CD4-positive, CD25-positive, alpha-beta regulatory T cell (primary cell): Measurements from ENCODE around the gene KNDC1. TPM values are rescaled to one million over a fixed set of nuclear protein-coding genes. Genes with fewer than 3 reads are reported as not detected.
A peak's percentile ranks its signal among the peaks of the same experiment; 100 is the strongest.

ENCODE experiments used
- ATAC-seq, 2 donors: fragments of 150-1000 bp; cut with Tn5 transposase; one replicate each; pipeline ENCODE4 v1.10.0; 2021; ENCODE audit warnings: low read depth in 2 of 2, moderate number of reproducible peaks in 2 of 2, moderate library complexity in 1 of 2
- DNase-seq, 3 donors: peaks; one replicate each; pipeline versions ENCODE4 v3.0.0 to v3.0.0-alpha.2; 2012 to 2022; ENCODE audit warnings: mixed read lengths in 1 of 3
- H3K27ac ChIP-seq: one replicate; pipeline ENCODE4 v1.7.0; 2013; ENCODE audit warnings: mild to moderate bottlenecking, low read length; ENCODE audit not compliant: insufficient read depth, poor library complexity, severe bottlenecking
- H3K27me3 ChIP-seq: one replicate; pipeline ENCODE4 v1.7.0; 2013; ENCODE audit warnings: low read length; ENCODE audit not compliant: control insufficient read depth, insufficient read depth
- H3K36me3 ChIP-seq: one replicate; pipeline ENCODE4 v1.7.0; 2013; ENCODE audit warnings: mild to moderate bottlenecking, low read length, moderate library complexity; ENCODE audit not compliant: control insufficient read depth, insufficient read depth
- H3K4me1 ChIP-seq: 2 replicates; pipeline ENCODE4 v1.7.0; 2013; ENCODE audit warnings: mild to moderate bottlenecking, low read length; ENCODE audit not compliant: insufficient read depth, control insufficient read depth, poor library complexity, severe bottlenecking
- H3K4me3 ChIP-seq: one replicate; pipeline ENCODE4 v1.7.0; 2013; ENCODE audit warnings: low read depth, mild to moderate bottlenecking, low read length, moderate library complexity
- H3K9me3 ChIP-seq, 2 experiments: 1 replicate in 1 of 2; 2 replicates in 1 of 2; pipeline ENCODE4 v1.7.0; 2013; ENCODE audit warnings: low read length in 2 of 2, mild to moderate bottlenecking in 1 of 2, moderate library complexity in 1 of 2; ENCODE audit not compliant: control insufficient read depth in 2 of 2
- H3K27ac Mint-ChIP-seq, 3 donors: one replicate each; pipeline ENCODE4 v1.8.0; 2020 to 2022; ENCODE audit warnings: mild to moderate bottlenecking in 3 of 3, mixed read lengths in 3 of 3, moderate library complexity in 2 of 3
- H3K27me3 Mint-ChIP-seq: one replicate; pipeline ENCODE4 v1.8.0; 2022; ENCODE audit warnings: mild to moderate bottlenecking, mixed read lengths
- H3K36me3 Mint-ChIP-seq: one replicate; pipeline ENCODE4 v1.8.0; 2020; ENCODE audit warnings: mixed read lengths
- H3K4me1 Mint-ChIP-seq, 4 donors: one replicate each; pipeline ENCODE4 v1.8.0; 2020 to 2022; ENCODE audit warnings: mixed read lengths in 4 of 4, mild to moderate bottlenecking in 1 of 4
- H3K4me3 Mint-ChIP-seq, 4 donors: one replicate each; pipeline ENCODE4 v1.8.0; 2020 to 2022; ENCODE audit warnings: mild to moderate bottlenecking in 4 of 4, mixed read lengths in 4 of 4, moderate library complexity in 3 of 4
- H3K9me3 Mint-ChIP-seq, 7 donors: one replicate each; pipeline ENCODE4 v1.8.0; 2020 to 2022; ENCODE audit warnings: mixed read lengths in 7 of 7, mild to moderate bottlenecking in 3 of 7, moderate library complexity in 2 of 7
- polyA plus RNA-seq, 4 donors: library from polyadenylated mRNA; unstranded; fragments of 300-500 nt; fragmentation: Illumina TruSeq; gene quantifications; one replicate each; pipeline ENCODE4 v1.2.3, GENCODE V29; 2021
- total RNA-seq: library from RNA; stranded (reverse); gene quantifications from one replicate; pipeline ENCODE4 v1.2.3, GENCODE V29; 2022

The KNDC1 gene
- total and polyA plus RNA-seq, 5 donors from 2014 or later: 1.1 TPM; not detected in 4

DNA sequence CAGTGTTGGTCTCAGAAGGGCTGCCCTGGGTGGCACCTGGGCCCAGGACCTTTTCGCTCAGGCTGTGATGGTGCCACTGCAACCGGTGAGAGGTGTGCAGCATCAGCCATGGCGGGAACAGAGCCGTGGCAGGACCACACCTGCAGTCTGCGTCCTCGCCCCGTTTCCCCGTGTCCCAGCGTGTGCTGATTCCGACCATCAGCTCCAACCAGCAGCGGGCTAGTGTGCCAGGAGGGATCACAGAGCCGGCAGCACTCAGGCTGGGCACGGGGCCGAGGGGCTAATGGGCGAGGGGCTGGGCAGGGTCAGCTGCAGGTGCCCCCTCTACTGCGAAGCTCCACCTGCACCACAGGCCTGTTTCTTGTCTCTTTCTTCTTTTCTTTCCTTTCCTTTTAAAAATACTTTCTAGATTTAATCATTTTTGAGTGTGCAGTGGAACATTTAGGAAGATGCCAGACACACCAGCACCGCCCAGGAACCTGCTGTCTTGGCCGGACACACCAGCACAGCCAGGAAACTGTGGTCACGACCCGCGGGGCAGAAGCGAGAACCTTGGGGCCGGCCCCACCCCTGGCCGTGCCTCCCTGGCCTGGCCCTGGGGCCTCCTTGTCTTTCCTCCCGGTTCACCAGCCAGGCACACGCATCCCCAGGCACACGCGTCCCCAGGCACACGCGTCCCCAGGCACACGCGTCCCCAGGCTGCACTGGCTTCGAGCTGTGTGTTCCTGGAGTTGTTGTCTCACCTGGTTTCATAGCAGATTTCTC lies 37.7 kb upstream of the KNDC1 start:
- Histone ChIP-seq H3K27me3 (no peaks in the 10 kb centered on the region), H3K9me3 (peaks cover 0 to 7% of the 10 kb centered on the region in 2 experiments), H3K27ac (no peak overlapping the region), H3K36me3 (no peaks in the 10 kb centered on the region), H3K4me3 (no peak overlapping the region), H3K4me1 (no peaks in the 10 kb centered on the region)
- Mint-ChIP-seq H3K9me3 (peaks cover 0 to 9% (median 3%) of the 10 kb centered on the region in 7 donors), H3K4me3 (no peak overlapping the region), H3K27ac (no peak overlapping the region), H3K36me3 (no peaks in the 10 kb centered on the region), H3K4me1 (peaks cover 0 to 3% (median 0%) of the 10 kb centered on the region in 4 donors), H3K27me3 (peaks cover 4% of the 10 kb centered on the region)
- ATAC-seq (no peak), DNase-seq (no peak)

DNA sequence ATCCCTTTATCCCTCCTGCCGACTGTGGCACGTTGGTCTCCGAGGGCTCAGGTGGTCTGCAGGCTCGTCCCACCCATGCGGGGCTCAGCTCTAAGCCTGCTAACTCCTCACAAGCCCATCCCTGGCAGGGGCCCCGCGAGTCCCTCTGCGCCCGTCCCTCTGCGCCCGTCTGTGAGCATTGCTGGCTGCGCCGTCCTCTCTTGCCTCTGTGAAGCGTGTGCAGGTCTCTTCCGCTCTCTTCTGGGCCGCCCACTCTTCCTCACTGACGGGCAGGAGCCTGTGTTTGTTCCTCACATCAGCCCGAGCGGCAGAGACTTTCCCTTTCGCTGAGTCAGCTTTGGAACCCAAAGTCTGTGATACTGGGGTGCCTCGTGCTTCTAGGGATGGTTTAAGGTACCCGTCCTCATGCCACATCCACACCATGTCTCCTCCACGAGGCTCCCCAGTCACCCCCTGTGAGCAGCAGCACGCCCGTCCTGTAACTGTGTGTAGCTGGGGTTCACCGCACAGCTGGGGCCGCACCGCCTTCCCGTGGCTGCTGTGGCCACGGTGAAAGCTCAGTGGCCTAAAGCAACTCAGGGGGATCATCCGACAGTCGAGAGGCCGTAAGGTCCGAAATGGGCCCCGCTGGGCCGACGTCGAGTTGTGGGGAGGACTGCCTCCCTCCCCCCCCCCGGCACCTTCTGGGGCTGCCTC lies 36.8 kb upstream of the KNDC1 start:
- H3K36me3 ChIP-seq: no peaks in the 10 kb centered on the region
- Mint-ChIP-seq H3K27me3 (peaks cover 4% of the 10 kb centered on the region), H3K4me3 (peak overlapping the region in 1 of 4 donors; percentile 9), H3K9me3 (peaks cover 0 to 9% (median 2%) of the 10 kb centered on the region in 7 donors), H3K27ac (no peak overlapping the region), H3K4me1 (peaks cover 0 to 3% (median 0%) of the 10 kb centered on the region in 4 donors), H3K36me3 (no peaks in the 10 kb centered on the region)
- no peak overlapping the region for H3K4me3 ChIP-seq
- H3K9me3 ChIP-seq: no peaks in the 10 kb centered on the region
- ATAC-seq (no peak), DNase-seq (no peak)
- H3K27me3 ChIP-seq: no peaks in the 10 kb centered on the region
- no peaks in the 10 kb centered on the region for H3K4me1 ChIP-seq
- no peak overlapping the region for H3K27ac ChIP-seq

DNA sequence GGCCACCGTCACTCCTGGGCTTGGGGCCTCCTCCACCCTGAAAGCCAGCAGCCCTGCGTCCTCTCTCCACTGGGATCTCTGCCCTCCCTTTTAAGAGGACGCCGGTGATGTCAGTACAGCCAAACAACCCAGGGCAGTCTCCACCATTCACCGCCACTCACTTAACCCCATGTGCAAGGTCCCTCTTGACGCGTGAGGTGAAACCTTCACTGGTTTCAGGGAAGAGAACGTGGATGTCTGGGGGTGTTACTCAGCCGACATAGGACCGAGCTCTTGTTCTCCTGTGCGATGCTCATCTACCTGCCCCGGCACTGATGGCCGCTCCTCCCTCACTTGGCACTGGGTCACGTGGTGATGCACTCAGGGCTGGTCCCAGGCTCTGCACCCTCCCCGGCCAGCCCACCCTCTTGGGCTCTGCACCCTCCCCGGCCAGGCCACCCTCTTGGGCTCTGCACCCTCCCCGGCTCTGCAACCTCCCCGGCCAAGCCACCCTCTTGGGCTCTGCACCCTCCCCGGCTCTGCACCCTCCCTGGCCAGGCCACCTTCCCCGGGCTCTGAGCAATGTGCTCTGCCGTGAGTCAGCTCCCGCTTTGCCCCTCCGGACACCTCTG lies 36.2 kb upstream of the KNDC1 start:
- no peak overlapping the region for H3K4me3 Mint-ChIP-seq
- Histone ChIP-seq H3K27ac (no peak overlapping the region), H3K27me3 (no peaks in the 10 kb centered on the region), H3K4me1 (no peaks in the 10 kb centered on the region), H3K9me3 (no peaks in the 10 kb centered on the region), H3K36me3 (no peaks in the 10 kb centered on the region), H3K4me3 (no peak overlapping the region)
- H3K27me3 Mint-ChIP-seq: peaks cover 4% of the 10 kb centered on the region
- H3K4me1 Mint-ChIP-seq: peaks cover 0 to 3% (median 0%) of the 10 kb centered on the region in 4 donors
- H3K27ac Mint-ChIP-seq: no peak overlapping the region
- H3K9me3 Mint-ChIP-seq: peaks cover 0 to 6% (median 1%) of the 10 kb centered on the region in 7 donors
- no peak for ATAC-seq
- DNase-seq: no peak
- H3K36me3 Mint-ChIP-seq: no peaks in the 10 kb centered on the region

DNA sequence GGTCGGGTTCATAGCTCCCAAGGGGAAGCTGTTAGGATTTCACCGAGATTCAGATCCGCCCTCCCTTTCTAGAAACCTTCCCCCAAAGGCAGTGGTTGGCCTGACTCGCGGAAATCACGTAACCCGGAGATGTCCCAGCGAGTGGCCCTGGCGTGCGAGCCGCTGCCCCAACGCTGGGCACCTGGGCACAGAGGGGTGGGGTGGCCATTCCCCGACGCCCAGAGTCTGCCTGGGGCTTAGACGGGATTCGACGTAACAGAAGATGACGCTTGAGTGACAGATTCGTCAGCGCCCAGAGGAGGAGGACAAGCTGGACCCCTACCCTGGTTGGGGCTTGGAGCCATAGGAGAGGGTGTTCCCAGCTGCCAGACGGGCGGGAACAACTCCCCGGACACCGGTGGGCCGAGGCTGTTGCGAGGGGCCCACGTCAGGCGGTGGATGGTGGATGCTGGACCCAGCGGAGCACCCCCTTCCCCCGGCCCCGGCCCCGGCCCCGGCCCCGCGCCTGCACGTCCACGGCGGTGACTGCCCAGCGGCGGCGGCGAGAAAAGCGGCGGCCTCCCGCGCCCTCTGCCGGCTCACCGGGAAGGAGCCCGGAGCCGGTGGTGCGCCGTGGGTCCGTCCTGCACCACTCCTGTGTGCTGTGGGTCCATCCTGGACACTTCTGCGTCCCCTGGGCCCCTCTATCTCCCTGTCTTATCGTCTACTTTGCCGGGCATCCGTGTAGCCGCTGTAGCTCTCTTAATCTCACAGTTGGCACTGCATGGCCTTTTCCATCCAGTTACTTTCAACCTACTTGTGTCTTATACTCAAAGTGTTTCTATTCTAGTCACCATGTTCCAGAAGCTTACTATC lies 35.4 kb upstream of the KNDC1 start:
- H3K4me1 ChIP-seq: no peaks in the 10 kb centered on the region
- no peak overlapping the region for H3K4me3 Mint-ChIP-seq
- H3K27ac Mint-ChIP-seq: no peak overlapping the region
- no peaks in the 10 kb centered on the region for H3K36me3 ChIP-seq
- H3K27me3 Mint-ChIP-seq: peaks cover 4% of the 10 kb centered on the region
- H3K27me3 ChIP-seq: no peaks in the 10 kb centered on the region
- peaks cover 0 to 3% (median 0%) of the 10 kb centered on the region in 7 donors for H3K9me3 Mint-ChIP-seq
- DNase-seq (no peak), ATAC-seq (no peak)
- no peak overlapping the region for H3K27ac ChIP-seq
- no peaks in the 10 kb centered on the region for H3K36me3 Mint-ChIP-seq
- no peak overlapping the region for H3K4me3 ChIP-seq
- H3K4me1 Mint-ChIP-seq: peaks cover 0 to 3% (median 0%) of the 10 kb centered on the region in 4 donors
- H3K9me3 ChIP-seq: no peaks in the 10 kb centered on the region

DNA sequence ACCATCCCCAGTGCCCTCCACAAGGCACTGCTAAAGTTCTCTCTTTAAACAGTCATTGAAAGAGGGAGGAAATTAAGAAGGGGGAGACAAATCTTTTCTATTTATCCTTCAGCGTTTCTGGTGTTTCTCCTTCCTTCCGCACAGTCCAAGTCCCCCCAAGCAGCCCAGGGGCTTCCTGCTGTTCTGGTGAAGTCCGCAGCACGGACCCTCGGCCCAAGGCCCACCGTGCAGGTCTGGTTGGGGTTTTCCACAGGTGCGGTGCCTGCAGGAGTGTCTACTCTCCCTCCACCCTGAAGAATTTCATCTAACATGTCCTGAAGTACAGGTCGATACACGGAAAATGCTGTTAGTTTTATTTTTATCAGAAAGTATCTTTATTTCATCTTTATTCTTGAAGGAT lies 34.1 kb upstream of the KNDC1 start:
- H3K27ac Mint-ChIP-seq: no peak overlapping the region
- peaks cover 0 to 3% (median 0%) of the 10 kb centered on the region in 4 donors for H3K4me1 Mint-ChIP-seq
- DNase-seq (no peak), ATAC-seq (no peak)
- Histone ChIP-seq H3K27ac (no peak overlapping the region), H3K27me3 (no peaks in the 10 kb centered on the region), H3K4me1 (no peaks in the 10 kb centered on the region), H3K4me3 (no peak overlapping the region), H3K36me3 (no peaks in the 10 kb centered on the region), H3K9me3 (no peaks in the 10 kb centered on the region)
- no peaks in the 10 kb centered on the region for H3K36me3 Mint-ChIP-seq
- no peak overlapping the region for H3K4me3 Mint-ChIP-seq
- H3K27me3 Mint-ChIP-seq: peaks cover 4% of the 10 kb centered on the region
- peaks cover 0 to 3% (median 0%) of the 10 kb centered on the region in 7 donors for H3K9me3 Mint-ChIP-seq

DNA sequence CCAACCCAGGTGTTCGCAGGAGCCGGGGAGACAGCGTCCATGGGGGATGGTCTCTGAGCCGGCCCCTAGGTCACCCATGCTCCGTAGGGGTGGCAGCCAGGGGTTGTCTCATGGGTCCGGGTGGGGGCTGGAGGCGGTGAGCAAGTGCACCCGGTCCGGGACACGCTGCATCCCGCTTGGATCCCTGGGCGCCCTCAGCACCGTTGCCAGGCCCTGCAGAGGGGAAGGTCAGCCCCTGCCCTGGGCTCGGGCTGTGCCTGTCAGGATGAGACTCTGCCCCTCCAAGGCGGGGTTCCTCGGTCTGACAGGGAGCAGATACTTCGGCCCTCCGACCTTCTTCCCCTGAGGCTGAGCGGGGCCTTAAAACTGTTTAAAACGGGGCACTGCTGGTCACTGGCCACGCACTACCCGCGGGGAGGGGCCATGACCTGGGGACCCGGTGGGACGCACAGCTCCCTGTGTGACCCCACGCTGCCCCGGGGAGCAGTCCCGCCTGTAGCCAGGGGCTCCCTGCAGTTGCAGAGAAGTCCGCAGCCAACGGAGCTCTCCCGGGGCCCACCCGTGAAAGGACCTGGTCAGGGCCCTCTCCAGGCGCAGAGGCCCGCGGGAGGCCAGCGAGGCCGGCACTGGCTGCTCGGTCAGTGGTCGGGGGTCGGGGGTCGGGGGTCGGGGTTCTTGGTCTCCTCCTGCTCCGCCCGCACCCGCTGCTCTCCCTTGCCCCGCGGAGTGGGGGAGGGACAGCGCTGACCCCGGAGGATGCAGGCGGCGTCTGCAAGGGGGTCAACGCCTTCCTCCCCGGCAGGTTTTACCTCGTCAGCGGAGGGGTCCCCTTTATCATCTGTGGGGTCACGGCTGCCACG lies 33.4 kb upstream of the KNDC1 start:
- DNase-seq: no peak
- Mint-ChIP-seq H3K36me3 (no peaks in the 10 kb centered on the region), H3K4me1 (peaks cover 0 to 3% (median 0%) of the 10 kb centered on the region in 4 donors), H3K27ac (no peak overlapping the region), H3K27me3 (peaks cover 4% of the 10 kb centered on the region), H3K4me3 (no peak overlapping the region), H3K9me3 (peaks cover 0 to 3% (median 0%) of the 10 kb centered on the region in 7 donors)
- Histone ChIP-seq H3K9me3 (no peaks in the 10 kb centered on the region), H3K27me3 (no peaks in the 10 kb centered on the region), H3K4me3 (no peak overlapping the region), H3K27ac (no peak overlapping the region), H3K4me1 (no peaks in the 10 kb centered on the region), H3K36me3 (no peaks in the 10 kb centered on the region)
- no peak for ATAC-seq
